Epithelial cell of esophagus (primary cell): ENCODE results near the gene CNGB1.
"Not testable (repeated sequence)": the region's sequence is repeated elsewhere in the genome, so short reads cannot be mapped to it uniquely, and the experiment has no call there.

Source experiments
- DNase-seq: peaks from one replicate; pipeline ENCODE4 v3.0.0; 2010; ENCODE audit warnings: low read depth
- H3K4me3 ChIP-seq: 2 replicates; pipeline ENCODE4 v1.5.1; 2011; ENCODE audit warnings: mild to moderate bottlenecking, low read length, control low read depth
- CTCF ChIP-seq: IDR thresholded peaks from 2 replicates; pipeline ENCODE4 v1.5.1; 2011; ENCODE audit warnings: low read depth, mild to moderate bottlenecking, low read length, control low read depth, inconsistent platforms; ENCODE audit not compliant: insufficient read depth; ENCODE audit errors: missing control alignments

Gene CNGB1

DNA sequence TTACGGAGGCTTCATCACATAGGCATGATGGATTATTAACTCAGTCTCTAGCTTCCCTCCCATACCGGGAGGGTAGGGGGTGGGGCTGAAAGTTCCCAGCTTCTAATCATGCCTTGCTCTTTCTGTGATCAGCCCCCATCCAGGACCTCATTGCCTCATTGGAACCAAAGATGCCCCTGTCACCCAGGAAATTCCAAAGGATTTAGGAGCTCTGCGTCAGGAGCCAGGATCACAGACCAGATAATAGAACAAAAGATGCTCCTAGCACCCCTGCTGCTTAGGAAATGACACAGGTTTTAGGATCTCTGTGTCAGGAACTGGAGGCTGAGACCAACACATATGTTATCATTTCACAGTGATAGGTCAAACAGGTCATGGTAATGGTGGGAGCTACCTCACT, 40.0 kb upstream of the CNGB1 start:
- no peak for TF ChIP-seq CTCF

DNA sequence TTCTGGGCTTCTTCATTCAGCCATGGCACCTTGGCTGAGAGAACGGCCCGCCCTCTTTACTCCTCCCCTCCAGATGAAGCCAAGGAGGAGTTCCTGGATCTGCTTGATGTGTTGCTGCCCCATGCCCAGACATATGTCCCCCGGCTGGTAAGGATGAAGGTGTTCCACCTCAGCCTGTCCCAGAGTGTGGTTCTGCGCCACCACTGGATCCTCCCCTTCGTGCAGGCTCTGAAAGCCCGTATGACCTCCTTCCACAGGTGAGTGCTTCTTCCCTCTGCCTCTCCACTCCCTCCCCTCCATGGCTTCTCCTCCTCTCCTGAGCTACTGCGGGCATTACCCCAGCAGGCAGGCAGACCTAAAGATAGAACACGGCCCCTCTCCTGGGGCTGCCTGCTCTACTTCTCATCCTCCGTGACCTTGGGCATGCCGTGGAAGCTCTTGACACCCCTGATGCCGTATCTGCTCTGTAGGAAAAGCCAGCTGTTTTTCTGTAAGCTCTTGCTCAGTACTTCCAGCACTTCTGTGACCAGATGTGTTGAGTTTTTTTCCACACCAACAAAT, 39.0 kb upstream of the CNGB1 start:
- H3K4me3 ChIP-seq = no peak overlapping the region
- no peak for DNase-seq
- TF ChIP-seq CTCF = no peak

More for the DNA sequence above, 40.0 kb upstream of the CNGB1 start:
- H3K4me3 ChIP-seq = no peak overlapping the region
- no peak for DNase-seq

DNA sequence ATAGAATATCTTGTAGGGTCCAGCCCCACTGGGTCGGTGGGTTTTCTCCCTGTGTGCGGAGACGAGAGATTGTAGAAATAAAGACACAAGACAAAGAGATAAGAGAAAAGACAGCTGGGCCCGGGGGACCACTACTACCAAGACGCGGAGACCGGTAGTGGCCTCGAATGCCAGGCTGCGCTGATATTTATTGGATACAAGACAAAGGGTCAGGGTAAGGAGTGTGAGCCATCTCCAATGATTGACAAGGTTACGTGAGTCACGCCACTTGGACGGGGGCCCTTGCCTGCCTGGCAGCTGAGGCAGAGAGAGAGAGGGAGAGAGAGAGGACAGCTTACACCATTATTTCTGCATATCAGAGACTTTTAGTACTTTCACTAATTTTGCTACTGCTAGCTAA, 33.8 kb upstream of the CNGB1 start:
- DNase-seq, H3K4me3 ChIP-seq: not testable (repeated sequence)

DNA sequence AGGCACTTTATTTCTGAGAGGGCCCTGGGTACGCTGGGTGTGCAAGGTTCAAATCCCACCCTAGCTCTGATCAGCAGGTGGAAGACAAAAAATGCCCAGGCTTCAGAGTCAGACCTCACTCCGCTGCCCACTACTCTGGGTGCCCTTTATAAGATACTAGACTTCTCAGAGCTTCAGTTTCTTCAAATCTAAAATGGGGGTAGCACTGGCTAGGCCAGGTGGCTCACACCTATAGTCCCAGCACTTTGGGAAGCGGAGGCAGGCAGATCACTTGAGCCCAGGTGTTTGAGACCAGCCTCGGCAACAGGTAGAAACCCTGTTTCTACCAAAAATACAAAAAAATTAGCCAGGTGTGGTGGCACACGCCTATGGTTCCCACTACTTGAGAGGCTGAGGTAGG, 32.0 kb upstream of the CNGB1 start:
- DNase-seq = no peak
- TF ChIP-seq CTCF = no peak

GRCh38 chr16:58002416-58002800, 31.5 kb upstream of the CNGB1 start:
- no peak overlapping the region for H3K4me3 ChIP-seq
- no peak for DNase-seq
- no peak for TF ChIP-seq CTCF

More for the DNA sequence above, 32.0 kb upstream of the CNGB1 start:
- H3K4me3 ChIP-seq = no peak overlapping the region

GRCh38 chr16:58001781-58002415, 31.0 kb upstream of the CNGB1 start:
- TF ChIP-seq CTCF = no peak
- no peak for DNase-seq

GRCh38 chr16:58000706-58001676, 30.1 kb upstream of the CNGB1 start, which contains the start of gene USB1:
Gene USB1, plus strand, starts transcription at chr16:58001407. Its CDS starts 77 bp downstream, at chr16:58001484.
- H3K4me3 ChIP-seq = peak within 1 kb of the TSS; percentile 80
- TF ChIP-seq CTCF = peak; percentile 37

More at GRCh38 chr16:58001781-58002415, 31.0 kb upstream of the CNGB1 start:
- H3K4me3 ChIP-seq = peak overlapping the region; percentile 80

More at GRCh38 chr16:58000706-58001676, 30.1 kb upstream of the CNGB1 start, which contains the start of gene USB1:
- peak; percentile 88 for DNase-seq
